Parathyroid adenoma (tissue), 2 donors: ENCODE results near the gene TMEM39B.
A peak's percentile ranks its signal among the peaks of the same experiment; 100 is the strongest.

ENCODE experiments used
- H2AFZ ChIP-seq: fragments of 300-600 bp; sonication (generic); one replicate; pipeline ENCODE4 v1.7.0; 2017; ENCODE audit warnings: antibody characterized with exemption, mild to moderate bottlenecking
- H3K27ac ChIP-seq: fragments of 300-600 bp; sonication (generic); one replicate; pipeline ENCODE4 v1.7.0; 2017
- H3K27me3 ChIP-seq: fragments of 300-600 bp; sonication (generic); one replicate; pipeline ENCODE4 v1.7.0; 2017; ENCODE audit warnings: low read length; ENCODE audit not compliant: control insufficient read depth, insufficient read depth
- H3K36me3 ChIP-seq: fragments of 300-600 bp; sonication (generic); one replicate; pipeline ENCODE4 v1.7.0; 2017; ENCODE audit warnings: low read length; ENCODE audit not compliant: control insufficient read depth, insufficient read depth
- H3K4me1 ChIP-seq: fragments of 300-600 bp; sonication (generic); one replicate; pipeline ENCODE4 v1.7.0; 2017; ENCODE audit warnings: control low read depth
- H3K4me2 ChIP-seq: fragments of 300-600 bp; sonication (generic); one replicate; pipeline ENCODE4 v1.7.0; 2017; ENCODE audit warnings: low read length
- H3K4me3 ChIP-seq: fragments of 300-600 bp; sonication (generic); one replicate; pipeline ENCODE4 v1.7.0; 2017; ENCODE audit warnings: low read depth, low read length
- H3K79me2 ChIP-seq: fragments of 300-600 bp; sonication (generic); one replicate; pipeline ENCODE4 v1.7.0; 2017; ENCODE audit warnings: control low read depth
- H3K9ac ChIP-seq: fragments of 300-600 bp; sonication (generic); one replicate; pipeline ENCODE4 v1.7.0; 2017; ENCODE audit warnings: mild to moderate bottlenecking
- H3K9me3 ChIP-seq: fragments of 300-600 bp; sonication (generic); one replicate; pipeline ENCODE4 v1.7.0; 2017; ENCODE audit warnings: low read length; ENCODE audit not compliant: control insufficient read depth
- TF ChIP-seq, protein P1 (sequence below): fragments of 300-600 bp; sonication (generic); IDR thresholded peaks from one replicate; pipeline ENCODE4 v1.7.0; 2017; ENCODE audit warnings: antibody characterized with exemption, mild to moderate bottlenecking
- donor health status: primary hyperparathyroidism.

Gene TMEM39B

GRCh38 chr1:32099426-32099825 lies 26.7 kb downstream of the TMEM39B start:
- H2AFZ ChIP-seq = no peak overlapping the region
- no peak overlapping the region for H3K4me3 ChIP-seq
- no peaks in the 10 kb centered on the region for H3K27me3 ChIP-seq
- H3K36me3 ChIP-seq = no peaks in the 10 kb centered on the region
- TF ChIP-seq, protein P1, sequence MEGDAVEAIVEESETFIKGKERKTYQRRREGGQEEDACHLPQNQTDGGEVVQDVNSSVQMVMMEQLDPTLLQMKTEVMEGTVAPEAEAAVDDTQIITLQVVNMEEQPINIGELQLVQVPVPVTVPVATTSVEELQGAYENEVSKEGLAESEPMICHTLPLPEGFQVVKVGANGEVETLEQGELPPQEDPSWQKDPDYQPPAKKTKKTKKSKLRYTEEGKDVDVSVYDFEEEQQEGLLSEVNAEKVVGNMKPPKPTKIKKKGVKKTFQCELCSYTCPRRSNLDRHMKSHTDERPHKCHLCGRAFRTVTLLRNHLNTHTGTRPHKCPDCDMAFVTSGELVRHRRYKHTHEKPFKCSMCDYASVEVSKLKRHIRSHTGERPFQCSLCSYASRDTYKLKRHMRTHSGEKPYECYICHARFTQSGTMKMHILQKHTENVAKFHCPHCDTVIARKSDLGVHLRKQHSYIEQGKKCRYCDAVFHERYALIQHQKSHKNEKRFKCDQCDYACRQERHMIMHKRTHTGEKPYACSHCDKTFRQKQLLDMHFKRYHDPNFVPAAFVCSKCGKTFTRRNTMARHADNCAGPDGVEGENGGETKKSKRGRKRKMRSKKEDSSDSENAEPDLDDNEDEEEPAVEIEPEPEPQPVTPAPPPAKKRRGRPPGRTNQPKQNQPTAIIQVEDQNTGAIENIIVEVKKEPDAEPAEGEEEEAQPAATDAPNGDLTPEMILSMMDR = no peak
- H3K9ac ChIP-seq = no peak overlapping the region
- no peaks in the 10 kb centered on the region for H3K79me2 ChIP-seq
- no peaks in the 10 kb centered on the region for H3K4me1 ChIP-seq
- H3K9me3 ChIP-seq = no peaks in the 10 kb centered on the region
- H3K4me2 ChIP-seq = no peak overlapping the region
- no peak overlapping the region for H3K27ac ChIP-seq

DNA sequence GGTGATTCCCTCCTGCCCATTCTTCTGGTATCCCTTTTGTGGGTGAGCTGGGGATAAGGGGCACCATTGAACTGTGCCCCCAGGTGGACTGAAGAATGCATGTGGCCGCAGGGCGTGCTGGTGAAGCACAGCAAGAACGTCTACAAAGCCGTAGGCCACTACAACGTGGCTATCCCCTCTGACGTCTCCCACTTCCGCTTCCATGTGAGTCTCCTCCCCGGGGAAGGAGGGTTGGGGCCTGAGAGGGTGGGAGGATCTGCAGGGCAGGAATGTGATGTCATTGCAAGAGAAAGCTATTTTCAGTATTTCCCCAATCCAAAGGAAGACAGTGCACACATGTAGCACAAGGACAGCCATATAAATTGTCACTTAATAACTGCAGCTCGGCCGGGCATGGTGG lies 27.6 kb downstream of the TMEM39B start:
- H3K9me3 ChIP-seq = no peaks in the 10 kb centered on the region
- no peak overlapping the region for H3K9ac ChIP-seq
- H3K4me1 ChIP-seq = no peaks in the 10 kb centered on the region
- no peaks in the 10 kb centered on the region for H3K79me2 ChIP-seq
- no peak overlapping the region for H3K4me3 ChIP-seq
- H2AFZ ChIP-seq = no peak overlapping the region
- H3K27ac ChIP-seq = no peak overlapping the region
- H3K36me3 ChIP-seq = no peaks in the 10 kb centered on the region
- no peaks in the 10 kb centered on the region for H3K27me3 ChIP-seq
- TF ChIP-seq, protein P1 = no peak
- no peak overlapping the region for H3K4me2 ChIP-seq

DNA sequence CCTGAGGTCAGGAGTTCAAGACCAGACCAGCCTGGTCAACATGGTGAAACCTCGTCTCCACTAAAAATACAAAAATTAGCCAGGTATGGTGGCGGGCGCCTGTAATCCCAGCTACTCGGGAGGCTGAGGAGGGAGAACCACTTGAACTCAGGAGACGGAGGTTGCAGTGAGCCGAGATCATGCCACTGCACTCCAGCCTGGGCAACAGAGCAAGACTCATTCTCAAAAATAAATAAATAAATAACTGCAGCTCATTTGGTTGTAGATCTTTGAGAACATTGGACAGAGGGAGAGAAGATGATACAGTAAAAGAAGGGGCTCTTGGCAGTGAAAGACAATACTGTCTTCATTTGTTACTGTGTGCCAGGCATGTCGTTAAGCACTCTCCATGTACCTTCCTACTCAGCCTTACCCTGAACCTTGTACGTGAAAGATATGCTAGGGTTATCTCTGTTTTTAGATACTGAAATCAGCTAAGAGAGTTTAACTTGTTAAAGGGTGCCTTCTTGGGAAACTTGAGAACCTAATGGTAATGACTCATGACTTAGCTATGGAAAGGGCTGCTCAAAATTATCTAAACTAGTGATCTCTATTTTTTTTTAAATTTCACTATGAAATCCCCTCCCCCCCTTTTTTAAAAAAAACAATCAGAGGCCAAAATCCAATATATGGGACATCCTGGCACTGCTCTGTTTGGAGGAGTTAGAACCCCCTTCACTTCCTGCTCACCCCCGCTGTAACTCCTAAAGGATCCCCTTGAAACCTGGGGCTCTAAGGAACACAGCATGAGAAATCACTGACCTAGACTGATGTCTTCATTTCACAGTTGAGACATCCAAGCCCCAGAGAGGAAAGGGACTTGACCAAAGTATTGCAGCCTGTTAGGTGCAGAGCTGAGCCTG lies 28.3 kb downstream of the TMEM39B start:
- no peaks in the 10 kb centered on the region for H3K4me1 ChIP-seq
- no peak overlapping the region for H3K4me3 ChIP-seq
- H3K36me3 ChIP-seq = no peaks in the 10 kb centered on the region
- H3K79me2 ChIP-seq = no peaks in the 10 kb centered on the region
- peak overlapping the region; percentile 28 for H3K4me2 ChIP-seq
- H3K9me3 ChIP-seq = no peaks in the 10 kb centered on the region
- no peaks in the 10 kb centered on the region for H3K27me3 ChIP-seq
- TF ChIP-seq, protein P1 = no peak
- no peak overlapping the region for H3K9ac ChIP-seq
- H3K27ac ChIP-seq = no peak overlapping the region
- H2AFZ ChIP-seq = no peak overlapping the region

DNA sequence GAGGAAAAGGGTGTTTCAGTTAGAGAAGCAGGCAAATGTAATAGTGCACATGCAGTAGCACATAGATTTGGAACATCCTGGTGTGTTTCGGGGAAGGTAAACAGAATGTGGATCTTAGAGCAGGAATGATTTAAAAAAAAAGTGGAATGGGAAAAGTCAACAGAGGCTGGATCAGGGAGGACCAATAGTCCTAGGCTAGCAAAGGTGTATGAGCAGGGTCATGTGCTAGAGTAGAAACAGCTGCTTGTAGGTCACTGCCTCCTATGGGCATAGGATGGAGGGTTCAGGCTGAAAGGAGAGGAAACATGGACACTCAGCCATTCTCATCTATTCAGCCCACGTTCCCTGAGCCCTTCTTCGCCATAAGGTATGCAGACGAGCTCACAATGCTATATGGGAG lies 31.4 kb downstream of the TMEM39B start:
- no peak overlapping the region for H3K4me3 ChIP-seq
- H3K4me2 ChIP-seq = no peak overlapping the region
- no peak overlapping the region for H3K27ac ChIP-seq
- H3K4me1 ChIP-seq = no peaks in the 10 kb centered on the region
- H3K79me2 ChIP-seq = peaks cover 3% of the 10 kb centered on the region
- H3K9me3 ChIP-seq = no peaks in the 10 kb centered on the region
- no peaks in the 10 kb centered on the region for H3K36me3 ChIP-seq
- no peak overlapping the region for H3K9ac ChIP-seq
- H3K27me3 ChIP-seq = no peaks in the 10 kb centered on the region
- TF ChIP-seq, protein P1 = no peak
- H2AFZ ChIP-seq = no peak overlapping the region

GRCh38 chr1:32105338-32105737 lies 32.6 kb downstream of the TMEM39B start:
- Histone ChIP-seq H3K9ac (no peak overlapping the region), H3K4me2 (no peak overlapping the region), H3K9me3 (no peaks in the 10 kb centered on the region), H3K79me2 (peaks cover 13% of the 10 kb centered on the region), H3K4me1 (no peaks in the 10 kb centered on the region), H3K27ac (no peak overlapping the region), H3K4me3 (no peak overlapping the region), H2AFZ (no peak overlapping the region), H3K27me3 (no peaks in the 10 kb centered on the region), H3K36me3 (no peaks in the 10 kb centered on the region)
- TF ChIP-seq, protein P1 = no peak
